IMR-90 (cell line): ENCODE data around the gene PODNL1. TPM values are rescaled to one million over a fixed set of nuclear protein-coding genes. Genes with fewer than 3 reads are reported as not detected.

ENCODE experiments used
- ATAC-seq: fragments of 200-7000 bp; cut with Tn5 transposase; 2 replicates; pipeline ENCODE4 v1.9.1; 2020; ENCODE audit warnings: low read depth, mild to moderate bottlenecking, moderate library complexity
- BruUV-seq: library from RNA; stranded (reverse); fragments of 400-500 nt; replicated peaks from 2 replicates; lab custom pipeline; 2021; lab: Mats Ljungman, UMichigan
- CTCF ChIA-PET: fragments of 300-600 bp; formaldehyde crosslinking; extraction: SDS; loops from one replicate; lab custom pipeline; 2021; ENCODE audit warnings: antibody characterized with exemption; lab: Yijun Ruan, JAX
- POLR2A ChIA-PET: fragments of 300-600 bp; sonication (Branson Sonifier 250); formaldehyde crosslinking; loops from one replicate; lab custom pipeline; 2022; ENCODE audit warnings: antibody characterized with exemption; ENCODE audit not compliant: unreplicated experiment; lab: Charles Lee
- DNase-seq: peaks from one replicate; pipeline ENCODE4 v3.0.0; 2013
- H2AFZ ChIP-seq: replicated peaks from 2 replicates; pipeline ENCODE3; 2013; ENCODE audit warnings: low read length, mild to moderate bottlenecking; ENCODE audit not compliant: poor library complexity
- H2AK5ac ChIP-seq: 2 replicates; pipeline ENCODE4 v1.6.1; 2013; ENCODE audit warnings: low read depth, low read length, inconsistent platforms
- H2AK9ac ChIP-seq: replicated peaks from 2 replicates; pipeline ENCODE3; 2013; ENCODE audit warnings: mild to moderate bottlenecking, low read depth, low read length, moderate library complexity; ENCODE audit not compliant: poor library complexity
- H2BK120ac ChIP-seq: 2 replicates; pipeline ENCODE4 v1.6.1; 2013; ENCODE audit warnings: low read depth, low read length, inconsistent platforms
- H2BK15ac ChIP-seq: 3 replicates; pipeline ENCODE4 v1.6.1; 2013; ENCODE audit warnings: low read depth, low read length, inconsistent platforms
- H2BK20ac ChIP-seq: 2 replicates; pipeline ENCODE4 v1.6.1; 2013; ENCODE audit warnings: low read depth, mild to moderate bottlenecking, inconsistent platforms, low read length, moderate library complexity
- H2BK5ac ChIP-seq: 2 replicates; pipeline ENCODE4 v1.6.1; 2013; ENCODE audit warnings: mild to moderate bottlenecking, low read depth, low read length, inconsistent platforms; ENCODE audit not compliant: poor library complexity, severe bottlenecking
- H3K14ac ChIP-seq: replicated peaks from 2 replicates; pipeline ENCODE4 v1.6.1; 2013; ENCODE audit warnings: low read depth, low read length, inconsistent platforms
- H3K18ac ChIP-seq: 2 replicates; pipeline ENCODE4 v1.6.1; 2013; ENCODE audit warnings: low read depth, low read length, control low read depth
- H3K23ac ChIP-seq: 2 replicates; pipeline ENCODE4 v1.6.1; 2013; ENCODE audit warnings: low read depth, low read length, inconsistent platforms
- H3K27ac ChIP-seq: 2 replicates; pipeline ENCODE4 v1.5.1; 2013; ENCODE audit warnings: mild to moderate bottlenecking, control low read depth, low read length; ENCODE audit not compliant: insufficient read depth
- H3K27me3 ChIP-seq: 2 replicates; pipeline ENCODE4 v1.6.1; 2013; ENCODE audit warnings: low read length; ENCODE audit not compliant: control insufficient read depth, insufficient read depth
- H3K36me3 ChIP-seq: 2 replicates; pipeline ENCODE4 v1.6.1; 2013; ENCODE audit warnings: low read length, mixed read lengths; ENCODE audit not compliant: control insufficient read depth, insufficient read depth
- H3K4ac ChIP-seq: 2 replicates; pipeline ENCODE4 v1.6.1; 2013; ENCODE audit warnings: low read depth, low read length, inconsistent platforms
- H3K4me1 ChIP-seq: 2 replicates; pipeline ENCODE4 v1.6.1; 2013; ENCODE audit warnings: low read length, mixed read lengths; ENCODE audit not compliant: control insufficient read depth, insufficient read depth
- H3K4me2 ChIP-seq: 2 replicates; pipeline ENCODE4 v1.6.1; 2013; ENCODE audit warnings: low read depth, mild to moderate bottlenecking, control low read depth, low read length, moderate library complexity
- H3K4me3 ChIP-seq: 2 replicates; pipeline ENCODE4 v1.5.1; 2013; ENCODE audit warnings: low read depth, mild to moderate bottlenecking, control low read depth, low read length, moderate library complexity; ENCODE audit not compliant: insufficient read depth
- H3K56ac ChIP-seq: 2 replicates; pipeline ENCODE4 v1.6.1; 2013; ENCODE audit warnings: low read length, inconsistent platforms; ENCODE audit not compliant: insufficient read depth; ENCODE audit errors: extremely low read depth
- H3K79me1 ChIP-seq, 2 experiments: 2 replicates each; pipeline ENCODE4 v1.6.1; 2013; ENCODE audit warnings: low read length in 2 of 2, inconsistent platforms in 1 of 2, low read depth in 1 of 2
- H3K9ac ChIP-seq: 2 replicates; pipeline ENCODE4 v1.6.1; 2013; ENCODE audit warnings: low read depth, low read length, control low read depth
- H3K9me1 ChIP-seq: 2 replicates; pipeline ENCODE4 v1.6.1; 2013; ENCODE audit warnings: low read length, inconsistent platforms; ENCODE audit not compliant: insufficient read depth
- H3K9me3 ChIP-seq: 2 replicates; pipeline ENCODE4 v1.6.1; 2013; ENCODE audit warnings: low read length; ENCODE audit not compliant: control insufficient read depth, insufficient read depth
- H4K20me1 ChIP-seq: 2 replicates; pipeline ENCODE4 v1.6.1; 2013; ENCODE audit warnings: low read length, inconsistent platforms; ENCODE audit not compliant: insufficient read depth
- H4K5ac ChIP-seq: 2 replicates; pipeline ENCODE4 v1.6.1; 2013; ENCODE audit warnings: mild to moderate bottlenecking, low read depth, low read length, control low read depth
- H4K8ac ChIP-seq, 2 experiments: 2 replicates each; pipeline ENCODE4 v1.6.1; 2013; ENCODE audit warnings: low read depth in 2 of 2, low read length in 2 of 2, control low read depth in 1 of 2, inconsistent platforms in 1 of 2
- H4K91ac ChIP-seq: 2 replicates; pipeline ENCODE4 v1.6.1; 2013; ENCODE audit warnings: low read depth, low read length, inconsistent platforms; ENCODE audit not compliant: insufficient read depth
- CEBPB ChIP-seq: IDR thresholded peaks from 2 replicates; pipeline ENCODE4 v1.6.1; 2012; ENCODE audit warnings: low read depth, low read length, improper control_type of control experiment
- CTCF ChIP-seq: conservative IDR thresholded peaks from 2 replicates; pipeline ENCODE4 v1.5.1; 2012; ENCODE audit warnings: mild to moderate bottlenecking, low read depth, low read length, improper control_type of control experiment
- FOS ChIP-seq: fragments of 150-350 bp; IDR thresholded peaks from 2 replicates; pipeline ENCODE4 v1.6.1; 2016; ENCODE audit warnings: low read depth, low read length
- MXI1 ChIP-seq: IDR thresholded peaks from 2 replicates; pipeline ENCODE4 v1.6.1; 2012; ENCODE audit warnings: low read depth, mild to moderate bottlenecking, low read length, moderate library complexity, borderline replicate concordance
- POLR2A ChIP-seq: IDR thresholded peaks from 2 replicates; pipeline ENCODE4 v1.6.1; 2012; ENCODE audit warnings: mild to moderate bottlenecking, low read depth, low read length
- WGBS, 2 experiments: methylation state at CpG; one replicate each; pipeline versions ENCODE4 v1.1.5 to v1.1.7; 2013; ENCODE audit warnings: missing lambda C conversion rate in 2 of 2; ENCODE audit not compliant: insufficient read length in 1 of 2; ENCODE audit errors: extremely low coverage in 2 of 2; 5-methylcytosine and 5-hydroxymethylcytosine counted together
- dilution Hi-C: fragments of 300-500 bp; cut with HindIII; formaldehyde crosslinking; loops from one replicate; pipeline ENCODE4 v1.14.3; 2018; ENCODE audit warnings: low sequenced_read_pairs; ENCODE audit not compliant: unreplicated experiment
- in situ Hi-C: fragments of 300-500 bp; cut with MboI; formaldehyde crosslinking; loops from 3 replicates; pipeline ENCODE4 v1.14.3; 2019; ENCODE audit warnings: low sequenced_read_pairs, inconsistent platforms, mixed read lengths
- intact Hi-C: fragments of 100-400 bp; cut with micrococcal nuclease; formaldehyde crosslinking; loops from 2 replicates; pipeline ENCODE4 v1.10.0; 2022
- polyA plus RNA-seq, 3 experiments: library from polyadenylated mRNA; depleted of rRNA; stranded (reverse); fragments of >200 nt; gene quantifications; 2 replicates each; pipeline ENCODE4 v1.2.3, GENCODE V29; 2012; ENCODE audit warnings: low replicate concordance in 1 of 3
- total RNA-seq: library from RNA; depleted of rRNA; stranded (reverse); fragments of >200 nt; gene quantifications from 2 replicates; pipeline ENCODE4 v1.2.3, GENCODE V29; 2012

PODNL1 gene
- total and polyA plus RNA-seq, 2 of the 4 experiments (the other 2 are of a cell fraction), result under 0.01 to 2.4 TPM

GRCh38 chr19:13882836-13883235, 55.4 kb downstream of the PODNL1 start:
- Histone ChIP-seq H2BK20ac (no peak overlapping the region), H3K27me3 (peaks cover 2% of the 10 kb centered on the region; the same call in 1 of the 2 replicates), H4K20me1 (no peaks in the 10 kb centered on the region), H3K36me3 (no peaks in the 10 kb centered on the region), H3K27ac (no peak overlapping the region), H3K9me1 (peaks cover 9% of the 10 kb centered on the region; the same call in 1 of the 2 replicates), H2BK15ac (no peak overlapping the region), H3K9ac (no peak overlapping the region), H2AK9ac (no peak overlapping the region), H3K9me3 (no peaks in the 10 kb centered on the region), H2AFZ (no peak overlapping the region), H3K14ac (no peak overlapping the region), H3K79me1 (no peaks in the 10 kb centered on the region), H3K4me1 (peaks cover 19% of the 10 kb centered on the region), H3K4me3 (no peak overlapping the region), H4K8ac (no peak overlapping the region), H3K4me2 (no peak overlapping the region), H3K4ac (no peak overlapping the region), H2AK5ac (no peak overlapping the region), H3K18ac (no peak overlapping the region), H3K23ac (no peak overlapping the region), H4K91ac (no peak overlapping the region), H2BK120ac (no peak overlapping the region), H4K5ac (no peak overlapping the region), H2BK5ac (no peak overlapping the region), H3K56ac (no peak overlapping the region)
- no peak for TF ChIP-seq MXI1
- no peak for TF ChIP-seq CTCF
- no peak for TF ChIP-seq CEBPB
- no peak for TF ChIP-seq FOS
- TF ChIP-seq POLR2A, result no peak
- WGBS, 2 experiments, result 93% methylated on average over 5 of the region's 12 CpGs; no CpG with 5 or more reads in 1 of the 2 experiments
- CTCF ChIA-PET, result interaction anchor here (1.5 kb wide), 1 partner anchor 177 kb away, joined by 3 read pairs; no protein-coding TSS in a partner anchor
- no TSS peak for BruUV-seq
- POLR2A ChIA-PET, result no interaction called here
- dilution Hi-C loops (no loop called here), intact Hi-C loops (loop anchor here (5.0 to 10.0 kb wide), 2 partner anchors 319 to 602 kb away; no protein-coding TSS in a partner anchor), in situ Hi-C loops (loop anchor here (5.0 to 25.0 kb wide), 3 partner anchors 189 to 592 kb away; partner anchors contain the start of genes MISP3 and PTGER1)
- ATAC-seq (no peak), DNase-seq (no peak)
